ENCODE results near the gene ZNF431.

DNA sequence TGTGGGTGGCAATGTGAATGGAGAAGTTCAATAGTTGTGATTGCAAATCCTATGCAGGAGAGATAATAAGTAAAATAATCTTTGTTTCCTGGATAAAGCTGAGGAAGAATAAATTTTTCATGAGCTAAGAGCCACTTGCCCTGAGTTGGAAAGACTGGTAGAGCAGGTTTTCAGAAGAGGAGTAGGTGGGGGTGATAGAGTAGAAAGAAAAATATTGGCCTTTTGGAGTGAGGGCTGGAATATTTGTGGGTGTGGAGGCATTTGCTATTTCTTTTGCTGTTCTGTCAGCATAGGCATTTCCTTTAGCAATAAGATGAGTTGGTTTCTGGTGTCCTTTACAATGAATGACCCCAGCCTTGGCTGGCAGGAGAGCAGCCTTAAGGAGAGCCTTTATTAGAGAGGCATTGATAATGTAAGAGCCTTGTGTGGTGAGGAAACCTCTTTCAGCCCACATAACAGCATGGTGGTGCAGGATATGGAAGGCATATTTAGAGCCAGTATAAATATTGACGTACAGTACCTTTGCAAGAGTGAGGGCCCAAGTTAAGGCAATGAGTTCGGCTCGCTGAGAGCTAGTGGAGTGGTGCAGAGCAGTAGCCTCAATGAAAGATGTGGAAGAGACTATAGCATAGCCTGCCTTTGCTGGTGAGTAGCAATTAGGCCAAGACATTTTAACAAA lies 11.6 kb upstream of the ZNF431 start:
- TF ChIP-seq CTCF (IDR thresholded peaks at IDR 0.05; ENCODE audit: extremely low read depth in 1 of 2, insufficient read depth in 1 of 2, low read depth in 1 of 2, low read length in 2 of 2) (no peak), POLR2A (IDR thresholded peaks at IDR 0.05; ENCODE audit: low read depth, low read length) (no peak), EZH2 (IDR thresholded peaks at IDR 0.05; ENCODE audit: borderline replicate concordance, low read depth, low read length, severe bottlenecking) (no peak), MAX (IDR thresholded peaks at IDR 0.05; ENCODE audit: insufficient read depth, insufficient read length) (no peak), JUN (IDR thresholded peaks at IDR 0.05; ENCODE audit: borderline replicate concordance, insufficient read depth, insufficient read length, low read depth) (no peak), POLR2AphosphoS5 (IDR thresholded peaks at IDR 0.05; ENCODE audit: insufficient read depth, low read depth, low read length) (no peak)

Measured in endothelial cell of umbilical vein (primary cell).